HUES64 (cell line): ENCODE measurements around the gene DCN.
"Not testable (repeated sequence)": the region's sequence is repeated elsewhere in the genome, so short reads cannot be mapped to it uniquely, and the experiment has no call there.

Experiments used
- H3K27ac ChIP-seq: 2 replicates; pipeline ENCODE4 v1.7.0; 2013; ENCODE audit warnings: low read depth, low read length, inconsistent platforms
- H3K27me3 ChIP-seq: 2 replicates; pipeline ENCODE4 v1.6.1; 2013; ENCODE audit warnings: mild to moderate bottlenecking, low read length; ENCODE audit not compliant: insufficient read depth
- H3K36me3 ChIP-seq: 2 replicates; pipeline ENCODE4 v1.6.1; 2013; ENCODE audit warnings: mild to moderate bottlenecking, low read length; ENCODE audit not compliant: insufficient read depth
- H3K4me1 ChIP-seq: 2 replicates; pipeline ENCODE4 v1.6.1; 2013; ENCODE audit warnings: mild to moderate bottlenecking, low read length, moderate library complexity; ENCODE audit not compliant: insufficient read depth
- H3K4me3 ChIP-seq: 2 replicates; pipeline ENCODE4 v1.5.1; 2013; ENCODE audit warnings: mild to moderate bottlenecking, low read length, moderate library complexity
- H3K9ac ChIP-seq: 2 replicates; pipeline ENCODE4 v1.6.1; 2013; ENCODE audit warnings: mild to moderate bottlenecking, low read depth, low read length
- H3K9me3 ChIP-seq: 2 replicates; pipeline ENCODE4 v1.6.1; 2013; ENCODE audit warnings: low read depth, low read length; ENCODE audit not compliant: insufficient read depth
- WGBS: fragments of 150-250, 120-280 bp; methylation state at CpG from one replicate; pipeline ENCODE4 v1.1.7; 2013; ENCODE audit warnings: missing lambda C conversion rate; 5-methylcytosine and 5-hydroxymethylcytosine counted together

The DCN gene

DNA sequence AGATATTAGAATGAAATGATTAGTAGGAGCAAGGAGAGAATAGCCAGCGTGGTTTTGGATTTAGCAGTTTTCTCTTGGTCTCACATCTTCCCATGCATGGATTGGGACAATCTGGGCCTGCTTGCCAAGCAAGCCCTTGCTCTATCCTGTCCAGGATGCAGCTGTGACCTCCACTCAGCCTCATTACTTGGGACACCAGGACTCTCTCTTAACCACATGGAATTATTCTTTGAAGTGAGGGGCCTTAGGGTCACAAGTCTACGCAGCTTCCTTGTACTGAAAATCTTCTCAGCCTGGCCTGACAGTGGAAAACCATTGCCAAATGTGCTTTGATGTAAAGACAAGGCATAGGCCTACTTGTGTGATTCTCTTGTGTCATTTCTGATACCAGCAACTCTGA, 28.0 kb upstream of the DCN start:
- Histone ChIP-seq H3K9me3 (no peaks in the 10 kb centered on the region), H3K9ac (no peak overlapping the region), H3K36me3 (no peaks in the 10 kb centered on the region), H3K4me1 (no peaks in the 10 kb centered on the region), H3K27ac (no peak overlapping the region), H3K27me3 (no peaks in the 10 kb centered on the region), H3K4me3 (no peak overlapping the region)
- 96% methylated on average over 2 of the region's 2 CpGs for WGBS

- no peak overlapping the region for H3K27ac ChIP-seq
- H3K36me3 ChIP-seq: no peaks in the 10 kb centered on the region
- H3K9me3 ChIP-seq: no peaks in the 10 kb centered on the region
- no peaks in the 10 kb centered on the region for H3K27me3 ChIP-seq
- no peak overlapping the region for H3K4me3 ChIP-seq
- no peak overlapping the region for H3K9ac ChIP-seq
- H3K4me1 ChIP-seq: no peaks in the 10 kb centered on the region
Observed at GRCh38 chr12:91210144-91210543, 27.5 kb upstream of the DCN start.

- H3K9ac ChIP-seq, H3K4me3 ChIP-seq, H3K27me3 ChIP-seq, H3K36me3 ChIP-seq, H3K27ac ChIP-seq, H3K9me3 ChIP-seq: not testable (repeated sequence)
- peaks cover 14% of the 10 kb centered on the region for H3K4me1 ChIP-seq
Observed at GRCh38 chr12:91207301-91207700, 24.7 kb upstream of the DCN start.

- peaks cover 14% of the 10 kb centered on the region for H3K4me1 ChIP-seq
- H3K9me3 ChIP-seq: no peaks in the 10 kb centered on the region
- H3K27ac ChIP-seq: no peak overlapping the region
- no peak overlapping the region for H3K9ac ChIP-seq
- no peak overlapping the region for H3K4me3 ChIP-seq
- H3K27me3 ChIP-seq: no peaks in the 10 kb centered on the region; the same call in 1 of the 2 replicates
- 88% methylated on average over 1 of the region's 1 CpG for WGBS
- H3K36me3 ChIP-seq: no peaks in the 10 kb centered on the region
Observed at GRCh38 chr12:91205811-91206210, 23.2 kb upstream of the DCN start.

GRCh38 chr12:91204421-91204820, 21.8 kb upstream of the DCN start:
- no peak overlapping the region for H3K9ac ChIP-seq
- WGBS: 85% methylated on average over 3 of the region's 4 CpGs
- H3K36me3 ChIP-seq: no peaks in the 10 kb centered on the region
- H3K4me1 ChIP-seq: peaks cover 14% of the 10 kb centered on the region
- H3K27me3 ChIP-seq: no peaks in the 10 kb centered on the region; the same call in 1 of the 2 replicates
- H3K9me3 ChIP-seq: no peaks in the 10 kb centered on the region
- no peak overlapping the region for H3K4me3 ChIP-seq
- H3K27ac ChIP-seq: no peak overlapping the region

GRCh38 chr12:91203610-91204009, 21.0 kb upstream of the DCN start:
- WGBS: 26% methylated on average over 3 of the region's 3 CpGs
- H3K27ac ChIP-seq: no peak overlapping the region
- H3K4me3 ChIP-seq: no peak overlapping the region

DNA sequence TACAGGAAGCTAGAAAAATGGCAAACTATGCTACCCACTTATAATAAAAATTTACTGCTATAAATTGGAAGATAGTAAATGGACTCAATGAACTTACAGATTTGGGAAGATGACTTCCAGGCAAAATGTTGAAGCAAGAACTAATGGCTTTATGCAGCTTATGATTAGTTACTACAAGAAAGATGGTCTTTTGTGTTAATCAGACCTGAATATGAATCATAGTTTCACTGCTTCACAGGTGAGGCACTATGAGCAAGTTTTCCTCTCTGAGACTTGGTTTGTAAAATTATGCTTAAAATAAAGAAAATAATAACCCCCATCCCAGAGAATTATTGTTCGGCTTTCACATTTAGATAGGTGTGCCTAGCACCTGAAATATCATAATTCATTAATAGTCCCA, 19.8 kb upstream of the DCN start:
- H3K4me3 ChIP-seq: no peak overlapping the region
- no peaks in the 10 kb centered on the region for H3K9me3 ChIP-seq
- H3K36me3 ChIP-seq: no peaks in the 10 kb centered on the region
- no CpG with 5 or more reads among the region's 1 CpG for WGBS
- H3K4me1 ChIP-seq: peaks cover 14% of the 10 kb centered on the region
- no peak overlapping the region for H3K9ac ChIP-seq
- no peaks in the 10 kb centered on the region; the same call in 1 of the 2 replicates for H3K27me3 ChIP-seq
- H3K27ac ChIP-seq: no peak overlapping the region

More at GRCh38 chr12:91203610-91204009, 21.0 kb upstream of the DCN start:
- Histone ChIP-seq H3K9me3 (no peaks in the 10 kb centered on the region), H3K4me1 (peaks cover 14% of the 10 kb centered on the region), H3K27me3 (no peaks in the 10 kb centered on the region; the same call in 1 of the 2 replicates), H3K9ac (no peak overlapping the region), H3K36me3 (no peaks in the 10 kb centered on the region)

DNA sequence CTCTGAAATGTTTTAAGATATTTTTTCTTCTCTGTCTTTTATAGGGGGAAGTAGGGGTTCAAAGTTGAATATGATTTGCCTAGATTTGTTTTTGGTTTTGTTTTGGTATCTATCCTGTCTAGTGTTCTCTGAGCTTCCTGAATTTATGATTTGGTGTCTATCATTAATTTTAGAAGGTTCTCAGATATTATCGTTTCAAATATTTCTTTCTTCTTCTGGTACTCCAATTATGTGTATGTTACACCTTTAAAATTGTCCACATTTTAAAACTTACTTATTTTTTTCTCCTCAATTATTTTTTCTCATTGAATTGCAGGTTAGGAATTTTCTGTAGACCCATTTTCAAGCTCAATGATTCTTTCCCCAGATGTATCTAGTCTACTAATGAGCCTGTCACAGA, 13.8 kb upstream of the DCN start:
- H3K9ac ChIP-seq: no peak overlapping the region
- 0 out of 2 replicates have a peak, but pooled peaks cover 15% of the 10 kb centered on the region for H3K9me3 ChIP-seq
- no peaks in the 10 kb centered on the region for H3K4me1 ChIP-seq
- no peaks in the 10 kb centered on the region for H3K36me3 ChIP-seq
- H3K4me3 ChIP-seq: no peak overlapping the region
- WGBS: no CpG with 5 or more reads among the region's 1 CpG
- no peaks in the 10 kb centered on the region for H3K27me3 ChIP-seq
- no peak overlapping the region for H3K27ac ChIP-seq

DNA sequence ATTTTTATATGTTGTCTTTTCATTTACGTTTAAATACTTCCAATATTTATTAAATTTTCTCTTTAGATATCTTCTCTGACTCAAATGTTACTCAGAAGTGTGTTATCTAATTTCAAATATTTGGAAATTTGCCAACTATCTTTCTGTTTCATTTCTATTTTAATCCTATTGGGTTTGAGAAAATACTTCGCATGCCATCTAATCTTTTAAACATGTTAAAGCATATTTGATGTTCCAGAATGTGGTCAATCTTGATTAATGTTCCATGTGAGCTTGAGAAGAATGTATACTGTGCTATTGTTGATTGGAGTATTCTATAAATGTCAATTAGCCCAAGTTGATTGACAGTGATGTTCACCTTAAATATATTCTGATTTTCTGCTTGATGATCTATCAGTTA, 11.9 kb upstream of the DCN start:
- Histone ChIP-seq H3K9ac (no peak overlapping the region), H3K36me3 (no peaks in the 10 kb centered on the region), H3K4me1 (no peaks in the 10 kb centered on the region), H3K27me3 (no peaks in the 10 kb centered on the region), H3K4me3 (no peak overlapping the region), H3K9me3 (0 out of 2 replicates have a peak, but pooled peaks cover 15% of the 10 kb centered on the region), H3K27ac (no peak overlapping the region)
- 80% methylated on average over 1 of the region's 2 CpGs for WGBS

DNA sequence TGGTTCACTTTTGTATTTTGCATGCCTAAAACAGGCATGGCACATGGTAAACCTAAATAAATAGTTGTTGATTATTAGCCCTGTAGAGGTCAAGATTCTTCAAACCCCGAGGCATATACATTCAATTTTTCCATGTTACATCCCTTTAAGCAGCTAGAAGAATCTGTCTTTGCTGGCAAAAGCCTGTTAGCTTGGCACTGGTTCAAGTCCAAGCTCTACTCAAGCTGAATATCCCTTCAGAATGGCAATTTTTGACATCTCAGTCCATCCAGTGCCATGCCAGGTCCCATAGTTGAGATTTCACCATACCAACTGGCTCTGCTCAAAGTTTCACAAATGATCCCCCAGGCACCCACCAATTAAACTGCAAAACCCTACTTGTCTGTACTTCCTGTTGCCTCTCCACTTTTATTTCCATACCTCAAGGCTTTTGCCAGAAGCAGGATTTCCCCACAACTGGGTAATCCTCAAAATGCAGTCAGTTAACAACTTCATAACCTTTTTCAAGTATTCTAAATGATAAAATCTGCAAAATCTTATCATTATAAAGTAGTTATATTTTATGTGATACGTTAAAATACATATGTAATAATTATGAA, 9.0 kb upstream of the DCN start:
- H3K4me3 ChIP-seq: no peak overlapping the region
- no peaks in the 10 kb centered on the region for H3K36me3 ChIP-seq
- no peak overlapping the region for H3K9ac ChIP-seq
- H3K27me3 ChIP-seq: no peaks in the 10 kb centered on the region
- 94% methylated on average over 1 of the region's 2 CpGs for WGBS
- H3K27ac ChIP-seq: no peak overlapping the region
- H3K9me3 ChIP-seq: 0 out of 2 replicates have a peak, but pooled peaks cover 9% of the 10 kb centered on the region
- no peaks in the 10 kb centered on the region for H3K4me1 ChIP-seq

GRCh38 chr12:91189516-91189915, 6.9 kb upstream of the DCN start:
- Histone ChIP-seq H3K27ac (no peak overlapping the region), H3K9ac (no peak overlapping the region), H3K27me3 (no peaks in the 10 kb centered on the region), H3K4me1 (no peaks in the 10 kb centered on the region), H3K9me3 (no peaks in the 10 kb centered on the region), H3K36me3 (no peaks in the 10 kb centered on the region), H3K4me3 (no peak overlapping the region)
- 91% methylated on average over 3 of the region's 3 CpGs for WGBS

- H3K27me3 ChIP-seq: no peaks in the 10 kb centered on the region
- H3K27ac ChIP-seq: no peak overlapping the region
- no peaks in the 10 kb centered on the region for H3K36me3 ChIP-seq
- H3K4me3 ChIP-seq: no peak overlapping the region
- no peaks in the 10 kb centered on the region; the same call in 1 of the 2 replicates for H3K4me1 ChIP-seq
- H3K9ac ChIP-seq: no peak overlapping the region
- no peaks in the 10 kb centered on the region for H3K9me3 ChIP-seq
Observed at GRCh38 chr12:91188778-91189177, 6.2 kb upstream of the DCN start.
